Stimulated activated CD4-positive, alpha-beta T cell treated with anti-CD3 and anti-CD28 coated beads, Interleukin-4, amount 100 ng/mL, for 4 hours (primary cell): ENCODE results near the gene MTA3.
"Not testable (repeated sequence)": the region's sequence is repeated elsewhere in the genome, so short reads cannot be mapped to it uniquely, and the experiment has no call there.

Source experiments
- DNase-seq, 2 experiments: peaks; one replicate each; pipeline ENCODE4 v3.0.0-alpha.2; 2020

The MTA3 gene

DNA sequence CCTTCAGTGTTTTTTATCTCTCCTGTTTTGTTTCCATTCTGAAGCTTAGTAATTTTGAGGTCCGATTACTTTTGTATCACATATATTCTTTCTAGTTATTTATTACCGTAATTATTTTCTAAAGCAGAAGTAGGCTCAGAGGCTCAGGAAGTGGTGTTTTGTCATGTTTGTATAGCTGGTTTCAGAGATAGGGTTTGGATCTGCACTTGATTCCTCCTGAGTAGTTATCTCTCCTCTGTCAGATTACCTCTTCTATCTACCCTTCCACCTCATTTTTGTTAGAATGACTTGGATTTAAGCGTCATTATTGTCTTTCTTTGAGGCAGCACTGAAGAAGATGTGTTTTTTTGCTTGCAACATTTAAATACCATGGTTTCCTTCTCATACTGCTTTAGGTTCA, 95.4 kb downstream of the MTA3 start:
- no peak for DNase-seq

DNA sequence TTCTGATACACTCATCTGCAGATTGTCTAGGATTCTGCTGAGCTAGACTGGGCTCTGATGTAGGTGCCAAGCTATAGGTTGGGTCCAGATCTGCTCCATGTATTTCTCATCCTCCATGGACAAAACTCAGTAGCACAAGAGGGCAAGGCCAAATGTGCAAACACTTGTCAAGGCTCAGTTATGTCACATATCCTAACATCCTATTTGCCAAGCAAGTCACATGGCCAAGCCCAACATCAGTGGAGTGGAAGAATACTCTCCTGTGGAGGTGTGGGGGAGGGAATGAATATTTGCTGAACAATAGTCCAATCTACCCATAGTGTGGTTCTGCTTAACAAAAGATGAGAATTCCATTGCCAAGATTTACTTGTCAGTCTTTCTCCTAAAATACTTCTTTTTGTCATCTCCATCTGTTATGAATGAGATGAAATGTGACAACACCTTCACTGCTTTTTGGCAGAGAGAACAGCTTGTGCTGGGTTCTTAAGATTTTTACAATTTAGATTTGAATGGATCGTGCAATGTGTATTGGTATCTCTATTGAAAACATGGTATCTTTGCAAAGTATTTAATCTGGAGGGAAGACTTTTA, 105.7 kb downstream of the MTA3 start:
- no peak for DNase-seq

DNA sequence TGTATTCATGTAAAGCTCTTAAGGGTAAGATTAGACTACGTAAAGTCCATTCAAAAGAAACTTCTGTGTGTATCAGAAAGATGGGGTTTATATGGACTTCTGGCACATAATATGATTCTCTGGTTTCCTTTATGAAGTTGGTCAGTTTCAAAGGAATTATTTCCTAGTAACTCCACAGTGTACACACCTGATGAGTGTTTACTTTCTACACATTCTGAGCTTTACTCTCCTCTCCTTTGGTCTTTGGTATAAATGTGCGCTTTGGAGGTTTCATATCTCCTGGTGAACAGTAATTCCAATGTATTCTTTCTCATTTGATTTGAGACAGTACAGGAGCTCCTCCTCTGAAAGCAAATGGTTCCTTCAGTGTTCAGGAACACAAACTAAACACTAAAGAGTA, 107.4 kb downstream of the MTA3 start:
- no peak for DNase-seq

DNA sequence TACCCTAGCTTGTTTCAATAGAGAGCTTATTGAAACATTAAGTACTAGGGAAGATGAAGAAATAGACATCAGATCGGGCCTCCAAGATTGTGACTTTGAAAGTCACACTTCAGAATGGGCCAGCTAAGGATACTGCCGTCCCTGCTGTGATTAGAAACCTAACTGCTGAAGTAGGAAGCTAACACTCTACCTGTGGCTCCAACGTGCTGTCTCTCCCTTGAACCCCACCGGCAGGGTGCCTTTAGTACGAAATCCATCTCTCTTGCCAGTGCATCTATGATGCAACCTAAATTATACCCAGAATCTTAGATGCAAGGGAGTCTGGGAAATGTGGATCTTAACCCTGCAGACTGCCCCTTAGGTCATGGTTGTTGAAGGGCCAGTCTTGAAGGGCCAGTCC, 116.9 kb downstream of the MTA3 start:
- no peak for DNase-seq

DNA sequence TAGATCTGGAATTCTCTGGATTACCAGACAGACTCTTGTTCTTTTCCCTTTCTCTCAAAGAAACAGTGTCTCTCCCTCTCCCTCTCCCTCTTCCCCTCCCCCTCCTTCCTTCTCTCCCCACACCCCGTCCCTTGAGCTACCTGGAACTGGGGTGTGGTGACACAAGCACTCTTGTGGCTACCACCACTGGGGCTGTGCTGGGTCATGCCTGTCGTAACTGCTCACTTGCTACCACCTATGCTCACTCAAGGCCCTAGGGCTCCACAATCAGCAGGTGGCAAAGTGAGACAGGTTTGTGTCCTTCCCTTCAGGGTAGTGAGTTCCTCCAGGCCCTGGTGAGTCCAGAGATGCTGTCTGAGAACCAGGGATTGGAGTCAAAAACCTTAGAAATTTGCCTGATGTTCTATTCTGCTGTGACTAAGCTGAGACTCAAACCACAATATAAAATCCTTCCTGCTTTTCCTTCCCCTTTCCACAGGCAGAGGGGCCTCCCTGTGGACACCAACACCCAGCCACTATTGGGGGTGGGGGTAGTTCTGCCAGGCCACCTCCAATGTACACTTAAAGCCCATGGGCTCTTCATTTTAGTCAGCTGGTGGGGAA, 124.7 kb downstream of the MTA3 start:
- no peak for DNase-seq

DNA sequence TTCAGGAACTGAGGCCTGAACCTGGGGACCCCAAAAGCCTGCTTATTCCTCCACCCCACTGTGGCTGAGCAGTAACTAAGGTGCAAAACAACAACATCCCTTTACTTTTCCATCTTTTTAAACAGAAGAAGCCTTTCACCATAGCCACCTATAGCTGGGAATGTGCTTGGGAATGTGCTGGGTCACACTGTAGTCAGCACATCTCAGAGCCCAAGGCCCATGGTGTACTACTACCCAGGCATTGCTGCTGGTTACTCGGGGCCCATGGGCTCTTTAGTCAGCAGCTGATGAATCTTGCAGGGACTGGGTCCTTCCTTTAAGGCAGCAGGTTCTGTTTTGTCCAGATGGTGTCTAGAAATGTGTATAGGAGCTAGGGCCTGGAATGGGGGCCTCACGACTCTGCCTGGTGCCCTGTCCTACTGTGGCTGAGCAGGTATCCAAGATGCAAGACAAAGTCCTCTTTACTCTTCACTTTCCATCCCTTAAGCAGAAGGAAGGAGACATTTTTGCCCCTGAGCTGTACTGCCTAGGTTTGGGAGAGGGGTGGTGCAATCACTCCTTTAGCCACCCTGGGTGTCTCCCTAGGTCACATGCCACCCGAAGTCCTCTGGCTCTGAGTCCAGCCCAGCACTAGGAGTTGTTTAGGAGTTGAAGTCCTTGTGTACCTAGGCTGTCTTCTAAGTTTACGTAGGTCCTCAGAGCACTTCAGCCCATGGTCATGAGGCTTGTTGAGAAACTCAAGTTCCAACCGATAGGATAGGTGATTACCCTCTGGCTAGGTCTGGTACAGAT, 125.5 kb downstream of the MTA3 start:
- no peak for DNase-seq

- no peak for DNase-seq
Observed at GRCh38 chr2:42696987-42697386, 128.6 kb downstream of the MTA3 start.

DNA sequence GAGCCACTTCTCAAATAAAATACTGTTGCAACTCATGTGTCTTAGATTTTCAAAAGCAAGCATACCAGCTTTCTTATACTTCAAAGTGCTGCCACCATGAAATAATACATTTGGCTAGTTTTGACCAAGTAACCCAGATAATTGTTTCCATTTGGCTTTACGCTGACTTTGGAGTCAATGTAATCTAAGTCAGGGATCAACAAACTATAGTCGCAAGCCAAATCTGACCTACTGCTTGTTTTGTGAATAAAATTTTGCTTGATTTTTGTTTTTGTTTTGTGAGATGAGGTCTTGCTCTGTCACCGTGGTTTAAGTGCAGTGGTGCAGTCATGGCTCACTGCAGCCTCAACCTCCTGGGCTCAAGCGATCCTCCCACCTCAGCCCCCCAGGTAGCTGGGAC, 130.5 kb downstream of the MTA3 start:
- DNase-seq = no peak

DNA sequence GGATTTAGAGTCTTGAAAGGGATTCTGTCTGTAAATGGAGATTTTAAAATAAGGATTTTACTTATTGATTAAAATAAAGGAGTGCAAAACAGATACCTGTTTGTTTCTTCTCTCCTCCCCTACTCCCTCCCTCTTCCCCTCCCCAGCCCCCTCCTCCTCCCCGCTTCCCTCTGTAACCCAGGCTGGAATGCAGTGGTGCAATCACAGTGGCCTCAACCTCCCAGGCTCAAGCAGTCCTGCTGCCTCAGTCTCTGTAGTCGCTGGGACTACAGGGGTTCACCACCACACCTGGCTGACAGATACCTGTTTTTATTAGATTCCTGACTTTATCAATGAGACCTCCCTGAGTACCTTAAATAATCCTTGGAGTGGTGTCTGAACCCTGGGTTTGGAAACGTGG, 138.4 kb downstream of the MTA3 start:
- DNase-seq = no peak

DNA sequence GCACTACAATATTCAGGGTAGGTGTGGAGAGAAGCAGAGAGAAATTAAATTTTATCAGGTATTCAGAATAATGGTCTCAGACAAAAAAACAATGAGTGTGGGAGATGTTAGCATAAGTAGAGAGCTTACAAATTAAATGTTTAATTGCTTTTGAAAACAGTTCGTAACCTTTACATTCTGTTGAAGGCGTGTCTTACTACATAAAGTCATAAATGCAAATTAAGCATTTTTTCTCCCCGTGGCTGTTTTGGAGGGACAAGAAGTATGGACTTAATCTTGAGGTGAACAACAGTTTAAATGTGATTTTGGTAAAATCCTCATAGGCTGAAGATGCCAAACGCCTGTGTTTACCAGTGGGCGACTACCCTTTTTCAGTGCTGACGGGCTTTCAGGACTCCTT, 139.7 kb downstream of the MTA3 start:
- no peak for DNase-seq

- DNase-seq = no peak
Observed at GRCh38 chr2:42711896-42712295, 143.5 kb downstream of the MTA3 start.

DNA sequence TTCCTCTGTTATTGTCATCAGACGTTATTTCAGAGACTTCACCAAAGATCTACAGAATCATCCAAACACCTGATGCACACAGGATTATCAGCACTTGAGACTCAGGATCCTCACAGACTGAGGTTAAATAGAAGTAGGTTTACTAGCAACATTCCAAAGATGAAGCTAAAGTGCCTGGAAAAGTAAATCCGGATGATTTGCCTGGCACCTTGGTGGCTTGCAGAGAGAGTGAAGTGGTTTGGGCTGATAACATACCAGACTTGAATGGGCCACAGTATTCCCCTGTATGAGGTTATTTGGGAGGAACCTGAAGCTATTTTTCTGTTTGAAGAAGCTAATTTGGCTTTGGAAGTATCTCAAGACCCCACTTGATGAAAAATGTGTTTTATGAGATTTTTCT, 144.5 kb downstream of the MTA3 start:
- DNase-seq = no peak

DNA sequence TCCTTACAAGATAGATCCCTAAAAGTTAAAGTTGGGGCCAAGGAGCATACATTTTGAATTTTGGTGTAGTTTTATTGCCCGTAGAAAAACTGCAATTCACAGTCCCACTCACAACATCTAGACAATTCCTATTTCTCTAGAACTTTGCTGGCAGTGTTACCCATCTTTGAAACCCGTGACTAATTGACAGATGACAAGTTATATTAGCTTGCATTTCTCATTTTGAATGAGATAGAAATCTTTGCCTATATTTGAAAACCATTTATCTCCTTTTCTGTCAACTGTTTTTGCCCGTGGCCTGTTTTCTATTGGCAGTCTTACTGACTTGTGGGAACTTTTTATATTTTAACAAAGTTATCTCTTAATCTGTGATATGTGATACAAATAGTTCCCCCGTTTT, 145.5 kb downstream of the MTA3 start:
- no peak for DNase-seq

GRCh38 chr2:42714686-42715085, 146.3 kb downstream of the MTA3 start:
- DNase-seq = no peak

DNA sequence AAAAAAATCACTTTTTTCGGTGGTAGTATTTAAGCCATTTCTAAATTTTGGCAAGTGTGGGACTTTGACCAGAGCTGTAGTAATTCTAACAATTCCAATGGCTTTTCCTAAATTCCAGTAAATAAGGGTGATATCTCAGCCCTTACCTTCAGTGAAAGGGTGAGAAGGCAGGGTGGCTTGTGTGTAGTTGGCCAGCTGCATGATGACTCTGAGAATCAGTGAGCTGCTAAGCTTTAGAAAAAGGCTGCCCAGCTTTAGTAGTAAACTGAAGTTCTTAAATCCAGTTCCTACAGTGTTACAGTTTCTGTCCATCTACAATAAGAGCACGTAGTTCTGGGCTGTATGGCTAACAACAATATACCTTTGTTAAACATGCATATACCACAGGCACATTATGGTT, 153.5 kb downstream of the MTA3 start:
- no peak for DNase-seq

- DNase-seq = no peak
Observed at GRCh38 chr2:42722320-42723190, 154.1 kb downstream of the MTA3 start.

- DNase-seq = no peak
Observed at GRCh38 chr2:42723465-42723864, 155.0 kb downstream of the MTA3 start.

GRCh38 chr2:42724886-42725285, 156.5 kb downstream of the MTA3 start:
- DNase-seq = no peak

GRCh38 chr2:42725657-42726056, 157.2 kb downstream of the MTA3 start:
- no peak for DNase-seq

- no peak for DNase-seq
Observed at GRCh38 chr2:42726680-42727079, 158.2 kb downstream of the MTA3 start.

- not testable (repeated sequence) for DNase-seq
Observed at GRCh38 chr2:42731316-42731715, 162.9 kb downstream of the MTA3 start.

GRCh38 chr2:42733852-42734251, 165.4 kb downstream of the MTA3 start:
- DNase-seq = no peak

- DNase-seq = no peak
Observed at GRCh38 chr2:42736598-42737322, 168.3 kb downstream of the MTA3 start.
